Mononuclear cell (primary cell): ENCODE data around the gene IGFLR1. TPM values are rescaled to one million over a fixed set of nuclear protein-coding genes. Genes with fewer than 3 reads are reported as not detected.
A peak's percentile ranks its signal among the peaks of the same experiment; 100 is the strongest.

Source experiments
- H3K27me3 ChIP-seq: 2 replicates; pipeline ENCODE4 v1.6.0; 2011; ENCODE audit warnings: low read length, control low read depth; ENCODE audit not compliant: insufficient read depth
- H3K4me1 ChIP-seq: 2 replicates; pipeline ENCODE4 v1.5.1; 2011; ENCODE audit warnings: mild to moderate bottlenecking, low read length, control low read depth; ENCODE audit not compliant: insufficient read depth
- H3K4me3 ChIP-seq: 2 replicates; pipeline ENCODE4 v1.5.1; 2011; ENCODE audit warnings: mild to moderate bottlenecking, low read length, moderate library complexity
- H3K9me3 ChIP-seq: 2 replicates; pipeline ENCODE4 v1.5.1; 2011; ENCODE audit warnings: low read depth, mild to moderate bottlenecking, control low read depth, low read length
- total RNA-seq: library from RNA; depleted of rRNA; stranded (reverse); fragments of >200 nt; gene quantifications from one replicate; pipeline ENCODE4 v1.2.3, GENCODE V29; 2012

Gene IGFLR1
- total RNA-seq, 1 donor, result 8.7 TPM

GRCh38 chr19:35767288-35768081 is 25.2 kb upstream of the IGFLR1 start:
- Histone ChIP-seq H3K27me3 (no peaks in the 10 kb centered on the region), H3K4me1 (no peaks in the 10 kb centered on the region), H3K4me3 (no peak overlapping the region), H3K9me3 (no peaks in the 10 kb centered on the region)

GRCh38 chr19:35766571-35767104 is 24.4 kb upstream of the IGFLR1 start:
- Histone ChIP-seq H3K9me3 (no peaks in the 10 kb centered on the region), H3K27me3 (no peaks in the 10 kb centered on the region), H3K4me3 (no peak overlapping the region), H3K4me1 (no peaks in the 10 kb centered on the region)

- Histone ChIP-seq H3K27me3 (no peaks in the 10 kb centered on the region), H3K4me1 (no peaks in the 10 kb centered on the region), H3K9me3 (no peaks in the 10 kb centered on the region), H3K4me3 (no peak overlapping the region)
Measured at GRCh38 chr19:35764432-35765315, 22.4 kb upstream of the IGFLR1 start.

- Histone ChIP-seq H3K4me1 (peaks cover 26% of the 10 kb centered on the region), H3K27me3 (peaks cover 9% of the 10 kb centered on the region), H3K9me3 (no peaks in the 10 kb centered on the region), H3K4me3 (no peak overlapping the region)
Measured at GRCh38 chr19:35760711-35761349, 18.6 kb upstream of the IGFLR1 start.

- H3K4me3 ChIP-seq, result no peak overlapping the region
- H3K27me3 ChIP-seq, result peaks cover 9% of the 10 kb centered on the region
- H3K9me3 ChIP-seq, result no peaks in the 10 kb centered on the region
- H3K4me1 ChIP-seq, result peaks cover 34% of the 10 kb centered on the region
Measured at GRCh38 chr19:35759697-35760096, 17.4 kb upstream of the IGFLR1 start.

GRCh38 chr19:35757749-35758608 is 15.7 kb upstream of the IGFLR1 start, which contains the start of gene PROSER3:
Gene PROSER3 (plus strand): TSS chr19:35758176. CDS start chr19:35758216, 40 bp downstream.
- peaks cover 34% of the 10 kb centered on the region for H3K4me1 ChIP-seq
- no peaks in the 10 kb centered on the region for H3K9me3 ChIP-seq
- H3K27me3 ChIP-seq, result peaks cover 9% of the 10 kb centered on the region
- H3K4me3 ChIP-seq, result peak within 1 kb of the TSS; percentile 93

GRCh38 chr19:35757231-35757748 is 15.0 kb upstream of the IGFLR1 start:
- H3K9me3 ChIP-seq, result no peaks in the 10 kb centered on the region
- H3K27me3 ChIP-seq, result peaks cover 9% of the 10 kb centered on the region
- H3K4me1 ChIP-seq, result peaks cover 34% of the 10 kb centered on the region
- H3K4me3 ChIP-seq, result peak overlapping the region; percentile 93

GRCh38 chr19:35756377-35757230 is 14.4 kb upstream of the IGFLR1 start, which contains the start of gene HSPB6:
Gene HSPB6 (minus strand): TSS chr19:35757029. CDS start chr19:35757008, 21 bp downstream.
- peak within 1 kb of the TSS; percentile 93 for H3K4me3 ChIP-seq

GRCh38 chr19:35755550-35756376 is 13.5 kb upstream of the IGFLR1 start:
- peaks cover 9% of the 10 kb centered on the region for H3K27me3 ChIP-seq
- H3K9me3 ChIP-seq, result no peaks in the 10 kb centered on the region
- H3K4me1 ChIP-seq, result peaks cover 34% of the 10 kb centered on the region
- no peak overlapping the region for H3K4me3 ChIP-seq

More at GRCh38 chr19:35756377-35757230, 14.4 kb upstream of the IGFLR1 start, which contains the start of gene HSPB6:
- Histone ChIP-seq H3K4me1 (peaks cover 34% of the 10 kb centered on the region), H3K9me3 (no peaks in the 10 kb centered on the region), H3K27me3 (peaks cover 9% of the 10 kb centered on the region)

GRCh38 chr19:35755131-35755549 is 12.9 kb upstream of the IGFLR1 start:
- Histone ChIP-seq H3K27me3 (peaks cover 9% of the 10 kb centered on the region), H3K4me3 (no peak overlapping the region), H3K4me1 (peaks cover 34% of the 10 kb centered on the region), H3K9me3 (no peaks in the 10 kb centered on the region)

GRCh38 chr19:35754370-35755130 is 12.3 kb upstream of the IGFLR1 start:
- Histone ChIP-seq H3K4me3 (no peak overlapping the region), H3K27me3 (peaks cover 9% of the 10 kb centered on the region), H3K4me1 (peaks cover 34% of the 10 kb centered on the region), H3K9me3 (no peaks in the 10 kb centered on the region)
